Transverse colon (tissue), 3 donors: Measurements from ENCODE around the gene EFNA5.

ENCODE experiments used
- POLR2A ChIP-seq: fragments of 450-650 bp; IDR thresholded peaks from one replicate; pipeline ENCODE4 v1.6.1; 2016; ENCODE audit warnings: antibody characterized with exemption, mild to moderate bottlenecking, moderate library complexity
- POLR2AphosphoS5 ChIP-seq, 3 donors: sonication (generic); formaldehyde crosslinking; IDR thresholded peaks; one replicate each; pipeline ENCODE4 v1.6.1; 2016; ENCODE audit warnings: antibody characterized with exemption in 3 of 3

GRCh38 chr5:107388141-107388861, 282.4 kb downstream of the EFNA5 start:
- no peak for TF ChIP-seq POLR2AphosphoS5 (IDR thresholded peaks at IDR 0.05)
- TF ChIP-seq POLR2A: no peak
